Endothelial cell (in vitro differentiated cells): ENCODE data around the gene RUFY1. TPM values are rescaled to one million over a fixed set of nuclear protein-coding genes. Genes with fewer than 3 reads are reported as not detected.
"Not testable (repeated sequence)": the region's sequence is repeated elsewhere in the genome, so short reads cannot be mapped to it uniquely, and the experiment has no call there.

Experiments used
- DNase-seq: peaks from one replicate; pipeline ENCODE4 v3.0.0; 2021; ENCODE audit warnings: low spot score
- H3K27ac Mint-ChIP-seq: one replicate; pipeline ENCODE4 v1.8.0; 2021; ENCODE audit warnings: mixed read lengths, inconsistent platforms; ENCODE audit not compliant: unreplicated experiment
- H3K27me3 Mint-ChIP-seq: one replicate; pipeline ENCODE4 v1.8.0; 2021; ENCODE audit warnings: mild to moderate bottlenecking, moderate library complexity, mixed read lengths, inconsistent platforms; ENCODE audit not compliant: unreplicated experiment
- H3K36me3 Mint-ChIP-seq: one replicate; pipeline ENCODE4 v1.8.0; 2021; ENCODE audit warnings: mild to moderate bottlenecking, low read depth, mixed read lengths, inconsistent platforms; ENCODE audit not compliant: unreplicated experiment
- H3K4me1 Mint-ChIP-seq: one replicate; pipeline ENCODE4 v1.8.0; 2021; ENCODE audit warnings: mild to moderate bottlenecking, mixed read lengths, inconsistent platforms; ENCODE audit not compliant: unreplicated experiment
- H3K4me3 Mint-ChIP-seq: one replicate; pipeline ENCODE4 v1.8.0; 2021; ENCODE audit warnings: mild to moderate bottlenecking, mixed read lengths, inconsistent platforms; ENCODE audit not compliant: unreplicated experiment
- H3K9me3 Mint-ChIP-seq: one replicate; pipeline ENCODE4 v1.8.0; 2021; ENCODE audit warnings: mixed read lengths, inconsistent platforms; ENCODE audit not compliant: unreplicated experiment
- total RNA-seq: library from RNA; stranded (reverse); fragmentation: NEBNext Ultra II Directional; extraction: Animal tissue kit (Norgen Biotek cat#: 25700); gene quantifications from one replicate; pipeline ENCODE4 v1.2.1, GENCODE V29; 2021; ENCODE audit not compliant: unreplicated experiment
- TF ChIP-seq, protein P1 (sequence below): fragments of 200-600 bp; sonication (generic); IDR thresholded peaks from one replicate; pipeline ENCODE4 v1.5.0; 2021; ENCODE audit warnings: antibody characterized with exemption; ENCODE audit not compliant: unreplicated experiment

The RUFY1 gene
- total RNA-seq, 1 donor from 2014 or later: 30.5 TPM

DNA sequence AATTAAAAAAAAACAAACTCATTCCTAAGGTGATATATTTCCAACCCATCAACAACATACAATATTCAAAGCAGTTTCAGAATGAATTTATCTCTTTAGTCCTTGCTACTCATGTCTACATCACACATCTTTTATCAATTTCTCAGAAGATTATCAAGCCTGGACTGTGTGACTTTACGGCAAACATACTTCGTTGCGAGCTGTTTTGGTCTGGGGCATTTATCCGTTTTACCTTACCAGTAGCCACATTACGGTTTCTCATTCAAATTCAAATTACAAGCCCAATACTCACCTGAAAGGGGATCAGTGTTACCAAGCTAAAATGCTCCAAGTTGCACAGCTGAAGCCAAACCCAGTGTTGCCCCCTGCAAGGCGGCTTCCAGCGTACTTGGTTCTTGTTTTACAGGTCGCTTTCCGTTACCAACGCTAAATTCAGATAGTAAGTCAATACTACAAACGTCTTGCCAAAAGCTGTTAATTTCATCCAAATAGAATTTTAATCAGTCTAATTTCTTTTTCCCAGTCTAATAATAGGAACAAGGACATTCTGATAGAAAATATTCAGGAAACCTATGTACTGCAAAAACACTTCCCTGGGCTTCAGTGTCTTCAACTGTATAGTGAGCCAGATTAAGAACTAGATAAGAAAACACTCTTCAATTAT lies 71.3 kb downstream of the RUFY1 start:
- Mint-ChIP-seq H3K4me3 (peak overlapping the region; percentile 99), H3K4me1 (peaks cover 55% of the 10 kb centered on the region), H3K27me3 (peaks cover 28% of the 10 kb centered on the region), H3K36me3 (peaks cover 55% of the 10 kb centered on the region), H3K27ac (peak overlapping the region; percentile 95), H3K9me3 (no peaks in the 10 kb centered on the region)
- DNase-seq: no peak
- TF ChIP-seq, protein P1, sequence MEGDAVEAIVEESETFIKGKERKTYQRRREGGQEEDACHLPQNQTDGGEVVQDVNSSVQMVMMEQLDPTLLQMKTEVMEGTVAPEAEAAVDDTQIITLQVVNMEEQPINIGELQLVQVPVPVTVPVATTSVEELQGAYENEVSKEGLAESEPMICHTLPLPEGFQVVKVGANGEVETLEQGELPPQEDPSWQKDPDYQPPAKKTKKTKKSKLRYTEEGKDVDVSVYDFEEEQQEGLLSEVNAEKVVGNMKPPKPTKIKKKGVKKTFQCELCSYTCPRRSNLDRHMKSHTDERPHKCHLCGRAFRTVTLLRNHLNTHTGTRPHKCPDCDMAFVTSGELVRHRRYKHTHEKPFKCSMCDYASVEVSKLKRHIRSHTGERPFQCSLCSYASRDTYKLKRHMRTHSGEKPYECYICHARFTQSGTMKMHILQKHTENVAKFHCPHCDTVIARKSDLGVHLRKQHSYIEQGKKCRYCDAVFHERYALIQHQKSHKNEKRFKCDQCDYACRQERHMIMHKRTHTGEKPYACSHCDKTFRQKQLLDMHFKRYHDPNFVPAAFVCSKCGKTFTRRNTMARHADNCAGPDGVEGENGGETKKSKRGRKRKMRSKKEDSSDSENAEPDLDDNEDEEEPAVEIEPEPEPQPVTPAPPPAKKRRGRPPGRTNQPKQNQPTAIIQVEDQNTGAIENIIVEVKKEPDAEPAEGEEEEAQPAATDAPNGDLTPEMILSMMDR: no peak

DNA sequence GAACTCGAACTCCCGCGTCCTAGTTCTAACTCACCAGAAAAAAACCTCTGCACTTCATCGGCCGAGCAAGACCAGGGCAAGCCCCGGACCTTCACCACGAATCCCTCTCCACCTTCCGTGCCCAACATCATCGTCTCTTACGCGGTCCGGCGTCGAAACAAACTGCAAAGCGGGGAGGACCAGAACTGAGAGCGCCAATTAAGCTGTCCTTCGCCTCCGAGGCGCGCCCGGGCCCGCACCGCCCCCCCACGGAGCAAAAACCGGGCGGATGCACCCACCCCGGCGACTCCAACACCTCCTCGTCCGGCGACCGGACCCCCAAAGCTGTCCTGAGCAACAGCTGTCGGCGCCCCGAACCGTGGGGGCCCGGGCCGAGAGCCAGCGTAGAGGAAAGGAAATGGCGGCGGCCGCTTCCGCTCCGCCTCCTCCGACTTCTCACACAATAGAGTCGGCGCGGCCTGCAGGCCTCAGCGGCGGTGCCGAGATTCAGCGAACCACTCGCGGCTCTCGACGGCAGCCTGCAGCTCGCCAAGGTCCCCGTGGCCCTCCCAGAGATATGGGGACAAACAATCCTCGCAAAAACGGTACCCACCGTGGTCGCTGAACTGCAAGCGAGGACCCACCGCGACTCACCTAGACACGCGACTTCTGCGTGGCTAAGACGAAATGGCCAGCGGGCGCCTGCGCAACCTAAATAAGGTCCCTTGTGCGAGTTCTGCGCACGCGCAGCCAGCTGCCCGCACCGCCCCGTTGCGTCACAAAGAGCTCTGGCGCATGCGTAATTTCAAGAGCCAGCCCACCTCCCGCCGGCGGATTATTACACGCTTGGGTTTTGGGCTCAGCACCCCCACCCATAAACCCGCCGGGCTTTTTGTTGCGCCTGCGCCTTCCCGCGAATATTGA lies 72.9 kb downstream of the RUFY1 start, which contains the start of gene HNRNPH1:
Gene HNRNPH1, minus strand, starts transcription at position 669 of the 903 bp plus-strand sequence. Its CDS starts 538 bp downstream, at position 131.
- Mint-ChIP-seq H3K4me3 (peak within 1 kb of the TSS; percentile 100), H3K36me3 (peaks cover 40% of the 10 kb centered on the region)

DNA sequence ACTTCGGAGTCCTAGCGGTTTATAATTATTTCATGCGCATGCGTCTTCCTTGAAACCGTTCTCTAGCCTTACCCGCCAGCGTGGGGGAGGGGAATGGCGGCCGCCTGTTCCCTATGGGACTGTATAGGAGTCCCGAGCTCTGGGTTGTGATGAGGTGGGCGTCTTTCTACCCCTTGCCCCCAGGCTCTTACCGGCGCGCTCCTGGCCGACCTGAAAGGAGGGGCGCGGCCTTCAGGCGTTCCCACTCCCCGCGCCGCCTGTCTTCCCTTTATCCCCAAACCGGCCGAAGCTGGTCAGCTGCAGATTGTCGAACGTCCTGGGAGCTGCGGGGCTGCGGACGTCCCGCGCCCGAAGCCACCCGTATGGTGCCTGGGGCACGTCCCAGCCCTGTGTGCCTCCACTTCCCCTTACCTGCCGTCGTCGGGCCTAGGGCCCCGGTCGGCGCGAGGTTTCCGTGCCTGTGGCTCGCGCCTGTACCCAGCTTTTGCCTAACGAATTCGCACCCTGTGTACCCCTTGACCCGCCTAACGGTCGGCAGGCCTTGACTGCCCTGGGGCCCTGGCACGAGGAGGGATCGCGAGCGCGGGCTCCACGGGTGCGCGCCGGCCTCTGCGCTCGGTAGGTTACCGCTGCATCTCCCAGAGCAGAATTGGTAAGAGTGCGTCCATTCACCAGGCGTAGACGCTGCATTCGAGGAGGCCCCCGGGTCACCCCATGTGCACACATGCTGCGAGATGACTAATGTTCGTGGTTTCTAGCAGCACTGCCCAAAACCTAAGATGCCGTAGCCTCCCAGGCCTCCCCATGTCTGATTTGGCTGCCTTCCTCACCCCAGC lies 73.8 kb downstream of the RUFY1 start:
- TF ChIP-seq, protein P1: no peak
- Mint-ChIP-seq H3K9me3 (no peaks in the 10 kb centered on the region), H3K27ac (peak overlapping the region; percentile 99), H3K36me3 (peaks cover 37% of the 10 kb centered on the region), H3K27me3 (peaks cover 26% of the 10 kb centered on the region), H3K4me1 (peaks cover 37% of the 10 kb centered on the region), H3K4me3 (peak overlapping the region; percentile 100)
- no peak for DNase-seq

More for the DNA sequence above, 72.9 kb downstream of the RUFY1 start, which contains the start of gene HNRNPH1:
- Mint-ChIP-seq H3K9me3 (no peaks in the 10 kb centered on the region), H3K4me1 (peaks cover 40% of the 10 kb centered on the region), H3K27me3 (peaks cover 26% of the 10 kb centered on the region), H3K27ac (peak within 1 kb of the TSS; percentile 99)
- TF ChIP-seq, protein P1: no peak
- peak; percentile 96 for DNase-seq

DNA sequence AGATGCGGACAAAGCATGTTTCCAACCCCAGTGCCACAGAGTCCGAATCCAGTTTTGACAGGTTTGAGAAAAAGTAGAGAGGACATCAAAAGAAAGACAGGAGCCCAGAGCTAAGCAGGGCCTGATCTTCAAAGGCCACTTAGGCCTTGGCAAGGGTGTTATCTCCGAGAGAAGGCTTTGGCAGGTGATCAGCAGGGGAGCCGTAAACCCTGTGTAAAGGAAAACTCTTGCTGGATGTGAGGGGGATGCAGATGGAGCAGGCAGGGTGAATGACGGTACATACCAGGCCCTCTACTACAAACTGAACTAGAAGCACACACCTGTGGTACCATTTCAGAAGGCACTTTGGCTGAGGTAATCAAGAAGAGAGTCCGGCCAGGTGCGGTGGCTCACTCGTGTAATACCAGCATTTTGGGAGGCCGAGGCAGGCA lies 74.5 kb downstream of the RUFY1 start:
- TF ChIP-seq, protein P1: no peak
- Mint-ChIP-seq H3K27me3 (peaks cover 26% of the 10 kb centered on the region), H3K27ac (peak overlapping the region; percentile 38), H3K4me1 (peaks cover 33% of the 10 kb centered on the region), H3K9me3 (no peaks in the 10 kb centered on the region), H3K4me3 (peak overlapping the region; percentile 100), H3K36me3 (peaks cover 34% of the 10 kb centered on the region)
- no peak for DNase-seq

GRCh38 chr5:179633501-179634369 lies 83.4 kb downstream of the RUFY1 start:
- H3K27me3 Mint-ChIP-seq, H3K27ac Mint-ChIP-seq, H3K4me1 Mint-ChIP-seq, H3K36me3 Mint-ChIP-seq, H3K4me3 Mint-ChIP-seq, DNase-seq, H3K9me3 Mint-ChIP-seq: not testable (repeated sequence)

- not testable (repeated sequence) for H3K27me3 Mint-ChIP-seq, H3K4me3 Mint-ChIP-seq, DNase-seq, H3K27ac Mint-ChIP-seq, H3K9me3 Mint-ChIP-seq, H3K36me3 Mint-ChIP-seq, H3K4me1 Mint-ChIP-seq
These were observed 84.2 kb downstream of the RUFY1 start for GRCh38 chr5:179634370-179635172.
